IMR-90 (cell line): ENCODE data around the gene MAGEA9.

Experiments
- MAFK ChIP-seq: IDR thresholded peaks from 2 replicates; pipeline ENCODE4 v1.6.1; 2012; ENCODE audit warnings: low read depth, low read length, improper control_type of control experiment
- TF ChIP-seq, protein P1 (sequence below): conservative IDR thresholded peaks from 2 replicates; pipeline ENCODE4 v1.5.1; 2012; ENCODE audit warnings: mild to moderate bottlenecking, low read depth, low read length, improper control_type of control experiment
- TF ChIP-seq, protein P2 (sequence below): fragments of 150-350 bp; IDR thresholded peaks from 2 replicates; pipeline ENCODE4 v1.6.1; 2016; ENCODE audit warnings: low read depth, mild to moderate bottlenecking, low read length, moderate library complexity, borderline replicate concordance

DNA sequence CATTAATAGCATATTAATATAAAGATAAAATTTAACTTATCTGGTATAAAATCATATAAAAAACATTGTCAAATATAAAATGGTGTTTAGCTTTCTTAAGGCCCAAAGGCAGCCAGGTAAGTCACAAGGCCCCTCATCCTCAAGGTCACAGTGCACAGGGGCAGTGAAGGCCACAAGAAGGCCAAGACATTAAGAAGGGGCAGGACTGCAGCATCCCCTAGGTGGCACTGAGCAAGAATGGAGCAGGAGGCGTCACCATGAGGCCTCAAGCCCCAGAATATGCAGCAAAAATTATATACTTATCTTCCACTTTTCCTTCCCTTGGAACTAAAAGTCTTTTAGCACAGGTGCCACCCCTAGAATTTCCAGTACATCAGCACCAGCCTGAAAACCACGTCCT, 49.7 kb downstream of the MAGEA9 start:
- TF ChIP-seq, protein P1, sequence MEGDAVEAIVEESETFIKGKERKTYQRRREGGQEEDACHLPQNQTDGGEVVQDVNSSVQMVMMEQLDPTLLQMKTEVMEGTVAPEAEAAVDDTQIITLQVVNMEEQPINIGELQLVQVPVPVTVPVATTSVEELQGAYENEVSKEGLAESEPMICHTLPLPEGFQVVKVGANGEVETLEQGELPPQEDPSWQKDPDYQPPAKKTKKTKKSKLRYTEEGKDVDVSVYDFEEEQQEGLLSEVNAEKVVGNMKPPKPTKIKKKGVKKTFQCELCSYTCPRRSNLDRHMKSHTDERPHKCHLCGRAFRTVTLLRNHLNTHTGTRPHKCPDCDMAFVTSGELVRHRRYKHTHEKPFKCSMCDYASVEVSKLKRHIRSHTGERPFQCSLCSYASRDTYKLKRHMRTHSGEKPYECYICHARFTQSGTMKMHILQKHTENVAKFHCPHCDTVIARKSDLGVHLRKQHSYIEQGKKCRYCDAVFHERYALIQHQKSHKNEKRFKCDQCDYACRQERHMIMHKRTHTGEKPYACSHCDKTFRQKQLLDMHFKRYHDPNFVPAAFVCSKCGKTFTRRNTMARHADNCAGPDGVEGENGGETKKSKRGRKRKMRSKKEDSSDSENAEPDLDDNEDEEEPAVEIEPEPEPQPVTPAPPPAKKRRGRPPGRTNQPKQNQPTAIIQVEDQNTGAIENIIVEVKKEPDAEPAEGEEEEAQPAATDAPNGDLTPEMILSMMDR = no peak
- TF ChIP-seq, protein P2, sequence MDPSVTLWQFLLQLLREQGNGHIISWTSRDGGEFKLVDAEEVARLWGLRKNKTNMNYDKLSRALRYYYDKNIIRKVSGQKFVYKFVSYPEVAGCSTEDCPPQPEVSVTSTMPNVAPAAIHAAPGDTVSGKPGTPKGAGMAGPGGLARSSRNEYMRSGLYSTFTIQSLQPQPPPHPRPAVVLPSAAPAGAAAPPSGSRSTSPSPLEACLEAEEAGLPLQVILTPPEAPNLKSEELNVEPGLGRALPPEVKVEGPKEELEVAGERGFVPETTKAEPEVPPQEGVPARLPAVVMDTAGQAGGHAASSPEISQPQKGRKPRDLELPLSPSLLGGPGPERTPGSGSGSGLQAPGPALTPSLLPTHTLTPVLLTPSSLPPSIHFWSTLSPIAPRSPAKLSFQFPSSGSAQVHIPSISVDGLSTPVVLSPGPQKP = no peak
- no peak for TF ChIP-seq MAFK
